Smooth muscle cell (in vitro differentiated cells): Measurements from ENCODE around the gene P3H1. TPM values are rescaled to one million over a fixed set of nuclear protein-coding genes. Genes with fewer than 3 reads are reported as not detected.
"Not testable (repeated sequence)": the region's sequence is repeated elsewhere in the genome, so short reads cannot be mapped to it uniquely, and the experiment has no call there.

Experiments
- DNase-seq: peaks from one replicate; lab custom pipeline; 2025; ENCODE audit not compliant: unreplicated experiment; lab: John Stamatoyannopoulos, UW
- H2AFZ ChIP-seq: fragments of 200-600 bp; sonication (generic); 2 replicates; pipeline ENCODE4 v1.6.0; 2016; ENCODE audit warnings: antibody characterized with exemption, low read depth, mild to moderate bottlenecking
- H3F3A ChIP-seq: fragments of 200-600 bp; sonication (generic); 2 replicates; pipeline ENCODE4 v1.6.0; 2017; ENCODE audit warnings: antibody characterized with exemption, low read depth
- H3K27ac ChIP-seq: fragments of 200-600 bp; sonication (generic); 2 replicates; pipeline ENCODE4 v1.5.1; 2016; ENCODE audit warnings: low read depth, mild to moderate bottlenecking
- H3K27me3 ChIP-seq: fragments of 200-600 bp; sonication (generic); 2 replicates; pipeline ENCODE4 v1.6.1; 2016; ENCODE audit warnings: low read depth, mild to moderate bottlenecking
- H3K36me3 ChIP-seq: fragments of 200-600 bp; sonication (generic); 2 replicates; pipeline ENCODE4 v1.5.1; 2016; ENCODE audit warnings: low read depth
- H3K4me1 ChIP-seq: fragments of 200-600 bp; sonication (generic); 2 replicates; pipeline ENCODE4 v1.5.1; 2016; ENCODE audit warnings: low read depth
- H3K4me2 ChIP-seq: fragments of 200-600 bp; sonication (generic); 2 replicates; pipeline ENCODE4 v1.6.0; 2016; ENCODE audit warnings: mild to moderate bottlenecking
- H3K4me3 ChIP-seq: fragments of 200-600 bp; sonication (generic); 2 replicates; pipeline ENCODE4 v1.5.1; 2016; ENCODE audit warnings: mild to moderate bottlenecking
- H3K79me2 ChIP-seq: fragments of 200-600 bp; sonication (generic); 2 replicates; pipeline ENCODE4 v1.6.0; 2016; ENCODE audit warnings: low read depth, mild to moderate bottlenecking
- H3K9ac ChIP-seq: fragments of 200-600 bp; sonication (generic); 2 replicates; pipeline ENCODE4 v1.6.0; 2016; ENCODE audit warnings: low read depth
- H3K9me3 ChIP-seq: fragments of 200-600 bp; sonication (generic); replicated peaks from 2 replicates; pipeline ENCODE4 v1.5.1; 2016; ENCODE audit warnings: low read depth
- H4K20me1 ChIP-seq: fragments of 200-600 bp; sonication (generic); 2 replicates; pipeline ENCODE4 v1.6.0; 2016; ENCODE audit warnings: low read depth
- CTCF ChIP-seq: fragments of 200-600 bp; sonication (generic); IDR thresholded peaks from 2 replicates; pipeline ENCODE4 v1.5.1; 2017; ENCODE audit warnings: borderline replicate concordance, mild to moderate bottlenecking, antibody characterized with exemption; ENCODE audit not compliant: insufficient read depth, poor library complexity, severe bottlenecking
- WGBS: methylation state at CpG from one replicate; pipeline ENCODE4 v1.1.7; 2016; ENCODE audit warnings: low lambda C conversion rate; 5-methylcytosine and 5-hydroxymethylcytosine counted together
- polyA plus RNA-seq: library from polyadenylated mRNA; unstranded; fragments of >200 nt; fragmentation: Nextera tagmentation; extraction: Ambion mirVana; gene quantifications from 2 replicates; pipeline ENCODE4 v1.2.1, GENCODE V29; 2016
- total RNA-seq: library from RNA; depleted of rRNA; stranded (reverse); fragments of >200 nt; gene quantifications from 2 replicates; pipeline ENCODE4 v1.2.3, GENCODE V29; 2014

P3H1 gene
- total and polyA plus RNA-seq, 2 experiments from 2014 or later = 256 to 535 TPM

GRCh38 chr1:42723511-42723910 is 43.3 kb downstream of the P3H1 start:
- H3K9ac ChIP-seq = no peak overlapping the region
- no peaks in the 10 kb centered on the region for H3K9me3 ChIP-seq
- H3K36me3 ChIP-seq = no peaks in the 10 kb centered on the region
- no peak for TF ChIP-seq CTCF
- no peak overlapping the region for H3K27ac ChIP-seq
- no peak overlapping the region for H3K4me2 ChIP-seq
- H2AFZ ChIP-seq = no peak overlapping the region
- no peaks in the 10 kb centered on the region for H3K4me1 ChIP-seq
- no peak for DNase-seq
- H3K27me3 ChIP-seq = no peaks in the 10 kb centered on the region
- no peaks in the 10 kb centered on the region for H4K20me1 ChIP-seq
- no peaks in the 10 kb centered on the region for H3K79me2 ChIP-seq
- WGBS = 78% methylated on average over 6 of the region's 6 CpGs
- H3F3A ChIP-seq = no peaks in the 10 kb centered on the region
- no peak overlapping the region for H3K4me3 ChIP-seq

GRCh38 chr1:42722403-42722802 is 44.4 kb downstream of the P3H1 start:
- H2AFZ ChIP-seq, DNase-seq, H3K9me3 ChIP-seq, H3K27ac ChIP-seq, H3K79me2 ChIP-seq, H3K9ac ChIP-seq, H3K4me3 ChIP-seq, H3K4me1 ChIP-seq, H4K20me1 ChIP-seq, H3K27me3 ChIP-seq, H3K36me3 ChIP-seq, H3K4me2 ChIP-seq, H3F3A ChIP-seq: not testable (repeated sequence)
- 82% methylated on average over 2 of the region's 2 CpGs for WGBS

- no peak for TF ChIP-seq CTCF
- H3F3A ChIP-seq = no peaks in the 10 kb centered on the region
- no peaks in the 10 kb centered on the region for H3K79me2 ChIP-seq
- no peak overlapping the region for H3K27ac ChIP-seq
- H3K9ac ChIP-seq = no peak overlapping the region
- H2AFZ ChIP-seq = no peak overlapping the region
- 98% methylated on average over 3 of the region's 3 CpGs for WGBS
- no peak overlapping the region for H3K4me3 ChIP-seq
- H3K36me3 ChIP-seq = no peaks in the 10 kb centered on the region
- no peak overlapping the region for H3K4me2 ChIP-seq
- no peaks in the 10 kb centered on the region for H3K9me3 ChIP-seq
- H3K4me1 ChIP-seq = no peaks in the 10 kb centered on the region
- no peaks in the 10 kb centered on the region for H3K27me3 ChIP-seq
- no peak for DNase-seq
- no peaks in the 10 kb centered on the region for H4K20me1 ChIP-seq
Measured at GRCh38 chr1:42721926-42722325, 44.9 kb downstream of the P3H1 start.

- 100% methylated on average over 1 of the region's 1 CpG for WGBS
- H3K36me3 ChIP-seq = no peaks in the 10 kb centered on the region
- H3K79me2 ChIP-seq = no peaks in the 10 kb centered on the region
- H3K4me1 ChIP-seq = no peaks in the 10 kb centered on the region
- no peak overlapping the region for H3K27ac ChIP-seq
- no peaks in the 10 kb centered on the region for H4K20me1 ChIP-seq
- no peak overlapping the region for H3K9ac ChIP-seq
- TF ChIP-seq CTCF = no peak
- no peaks in the 10 kb centered on the region for H3K27me3 ChIP-seq
- no peaks in the 10 kb centered on the region for H3F3A ChIP-seq
- H3K4me3 ChIP-seq = no peak overlapping the region
- DNase-seq = no peak
- no peak overlapping the region for H3K4me2 ChIP-seq
- H3K9me3 ChIP-seq = no peaks in the 10 kb centered on the region
- no peak overlapping the region for H2AFZ ChIP-seq
Measured at GRCh38 chr1:42720868-42721267, 46.0 kb downstream of the P3H1 start.

- not testable (repeated sequence) for DNase-seq, H3K9ac ChIP-seq, H3K9me3 ChIP-seq, H4K20me1 ChIP-seq, H3K4me2 ChIP-seq, H3F3A ChIP-seq, H3K27ac ChIP-seq, H3K4me1 ChIP-seq, H2AFZ ChIP-seq, H3K27me3 ChIP-seq, H3K4me3 ChIP-seq
- Histone ChIP-seq H3K36me3 (peaks cover 20% of the 10 kb centered on the region), H3K79me2 (peaks cover 31% of the 10 kb centered on the region)
Measured at GRCh38 chr1:42714441-42714840, 52.4 kb downstream of the P3H1 start.
